Left lung (tissue), 10 donors: ENCODE measurements around the gene ZSWIM8. TPM values are rescaled to one million over a fixed set of nuclear protein-coding genes. Genes with fewer than 3 reads are reported as not detected.

ENCODE experiments used
- ATAC-seq: fragments of 200-7000 bp; cut with Tn5 transposase; one replicate; pipeline ENCODE4 v1.9.1; 2020; ENCODE audit warnings: moderate library complexity
- DNase-seq, 4 donors: peaks; one replicate each; pipeline ENCODE4 v3.0.0-alpha.2; 2013 to 2020
- H3K27ac ChIP-seq, 2 donors: fragments of 200-600 bp; sonication (generic) in 1 of 2; one replicate each; pipeline versions ENCODE4 v1.5.0 to v1.8.0; 2020 to 2021
- H3K27me3 ChIP-seq, 2 donors: fragments of 200-600 bp; sonication (generic) in 1 of 2; one replicate each; pipeline versions ENCODE4 v1.5.0 to v1.8.0; 2020 to 2021
- H3K36me3 ChIP-seq, 2 donors: fragments of 200-600 bp; sonication (generic) in 1 of 2; one replicate each; pipeline versions ENCODE4 v1.5.0 to v1.8.0; 2020 to 2021
- H3K4me1 ChIP-seq, 2 donors: fragments of 200-600 bp; one replicate each; pipeline ENCODE4 v1.8.0; 2021
- H3K4me3 ChIP-seq, 2 donors: fragments of 200-600 bp; sonication (generic) in 1 of 2; one replicate each; pipeline versions ENCODE4 v1.5.0 to v1.8.0; 2020 to 2021; ENCODE audit warnings: mild to moderate bottlenecking in 1 of 2
- H3K9me3 ChIP-seq, 2 donors: fragments of 200-600 bp; sonication (generic) in 1 of 2; one replicate each; pipeline versions ENCODE4 v1.5.0 to v1.8.0; 2020 to 2021
- intact Hi-C, 2 donors: fragments of 100-400 bp; cut with DNase I; formaldehyde crosslinking; loops; one replicate each; pipeline versions ENCODE4 v1.11.2 to v1.14.2; 2022
- polyA plus RNA-seq, 6 donors: library from polyadenylated mRNA; unstranded; fragments of 120-200 nt; gene quantifications; one replicate each; pipeline ENCODE4 v1.2.1, GENCODE V29; 2013; ENCODE audit not compliant: insufficient read length in 6 of 6
- total RNA-seq, 2 donors: library from RNA; stranded (reverse); fragmentation: NEBNext Ultra II Directional; extraction: Animal tissue kit (Norgen Biotek cat#: 25700); gene quantifications; one replicate each; pipeline ENCODE4 v1.2.1, GENCODE V29; 2021
- TF ChIP-seq, protein P1 (sequence below), 2 donors: fragments of 200-600 bp; sonication (generic) in 1 of 2; IDR thresholded peaks; one replicate each; pipeline versions ENCODE4 v1.5.0 to v1.8.0; 2021; ENCODE audit warnings: antibody characterized with exemption in 2 of 2
- donor health status: DM: no; HTN: yes; CAD: no.
- donor health status: DM: no; HTN: no; CAD: no.

The ZSWIM8 gene
- total and polyA plus RNA-seq, 8 donors = 85.2 to 119 (median 96.4) TPM

GRCh38 chr10:73839276-73839966, 54.0 kb downstream of the ZSWIM8 start:
- Histone ChIP-seq H3K4me3 (no peak overlapping the region), H3K36me3 (peaks cover 0 to 91% of the 10 kb centered on the region in 2 donors), H3K9me3 (no peaks in the 10 kb centered on the region), H3K27me3 (no peaks in the 10 kb centered on the region), H3K27ac (no peak overlapping the region), H3K4me1 (peaks cover 0 to 11% of the 10 kb centered on the region in 2 donors)
- ATAC-seq (no peak), DNase-seq (no peak)
- intact Hi-C loops = no loop called here
- TF ChIP-seq, protein P1, sequence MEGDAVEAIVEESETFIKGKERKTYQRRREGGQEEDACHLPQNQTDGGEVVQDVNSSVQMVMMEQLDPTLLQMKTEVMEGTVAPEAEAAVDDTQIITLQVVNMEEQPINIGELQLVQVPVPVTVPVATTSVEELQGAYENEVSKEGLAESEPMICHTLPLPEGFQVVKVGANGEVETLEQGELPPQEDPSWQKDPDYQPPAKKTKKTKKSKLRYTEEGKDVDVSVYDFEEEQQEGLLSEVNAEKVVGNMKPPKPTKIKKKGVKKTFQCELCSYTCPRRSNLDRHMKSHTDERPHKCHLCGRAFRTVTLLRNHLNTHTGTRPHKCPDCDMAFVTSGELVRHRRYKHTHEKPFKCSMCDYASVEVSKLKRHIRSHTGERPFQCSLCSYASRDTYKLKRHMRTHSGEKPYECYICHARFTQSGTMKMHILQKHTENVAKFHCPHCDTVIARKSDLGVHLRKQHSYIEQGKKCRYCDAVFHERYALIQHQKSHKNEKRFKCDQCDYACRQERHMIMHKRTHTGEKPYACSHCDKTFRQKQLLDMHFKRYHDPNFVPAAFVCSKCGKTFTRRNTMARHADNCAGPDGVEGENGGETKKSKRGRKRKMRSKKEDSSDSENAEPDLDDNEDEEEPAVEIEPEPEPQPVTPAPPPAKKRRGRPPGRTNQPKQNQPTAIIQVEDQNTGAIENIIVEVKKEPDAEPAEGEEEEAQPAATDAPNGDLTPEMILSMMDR (IDR thresholded peaks at IDR 0.05) = no peak

- Histone ChIP-seq H3K9me3 (no peaks in the 10 kb centered on the region), H3K36me3 (peaks cover 0 to 94% of the 10 kb centered on the region in 2 donors), H3K27me3 (no peaks in the 10 kb centered on the region), H3K27ac (no peak overlapping the region), H3K4me3 (no peak overlapping the region), H3K4me1 (peaks cover 0 to 11% of the 10 kb centered on the region in 2 donors)
- ATAC-seq = no peak
- TF ChIP-seq, protein P1 (IDR thresholded peaks at IDR 0.05) = no peak
- DNase-seq = no peak
- intact Hi-C loops = no loop called here
These were observed 54.6 kb downstream of the ZSWIM8 start for GRCh38 chr10:73840056-73840402.

GRCh38 chr10:73840403-73841060, 55.1 kb downstream of the ZSWIM8 start:
- ATAC-seq (no peak), DNase-seq (no peak)
- no peaks in the 10 kb centered on the region for H3K9me3 ChIP-seq
- no peak overlapping the region for H3K4me3 ChIP-seq
- TF ChIP-seq, protein P1 (IDR thresholded peaks at IDR 0.05) = no peak
- peaks cover 0 to 11% of the 10 kb centered on the region in 2 donors for H3K4me1 ChIP-seq
- peaks cover 0 to 99% of the 10 kb centered on the region in 2 donors for H3K36me3 ChIP-seq
- intact Hi-C loops = no loop called here
- H3K27me3 ChIP-seq = no peaks in the 10 kb centered on the region
- no peak overlapping the region for H3K27ac ChIP-seq

DNA sequence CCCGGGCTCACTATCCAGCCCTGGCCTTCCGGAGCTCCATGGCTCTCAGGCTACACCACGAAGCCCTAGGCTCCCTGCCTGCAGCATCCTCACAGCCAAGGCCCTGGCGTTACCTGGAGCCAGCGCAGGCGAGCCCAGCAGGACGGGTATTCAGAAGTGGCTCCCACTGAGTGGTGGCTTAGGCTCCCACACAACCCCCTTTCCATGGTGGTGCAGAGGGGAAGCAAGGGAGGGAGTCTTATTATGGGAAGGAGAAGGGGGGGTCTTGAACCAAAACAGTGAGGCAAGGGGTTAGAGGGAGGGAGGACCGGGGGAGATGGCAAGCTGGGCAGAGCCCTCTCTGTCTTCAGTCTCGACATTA, 55.6 kb downstream of the ZSWIM8 start:
- H3K4me1 ChIP-seq = peaks cover 0 to 11% of the 10 kb centered on the region in 2 donors

More for the DNA sequence above, 55.6 kb downstream of the ZSWIM8 start:
- DNase-seq (no peak), ATAC-seq (no peak)
- no peaks in the 10 kb centered on the region for H3K9me3 ChIP-seq
- peaks cover 0 to 99% of the 10 kb centered on the region in 2 donors for H3K36me3 ChIP-seq
- no peak overlapping the region for H3K4me3 ChIP-seq
- intact Hi-C loops = no loop called here
- TF ChIP-seq, protein P1 (IDR thresholded peaks at IDR 0.05) = no peak
- H3K27me3 ChIP-seq = no peaks in the 10 kb centered on the region
- no peak overlapping the region for H3K27ac ChIP-seq
